Right kidney (tissue), 9 donors: ENCODE results near the gene GOPC.
"Not testable (repeated sequence)": the region's sequence is repeated elsewhere in the genome, so short reads cannot be mapped to it uniquely, and the experiment has no call there.

Source experiments
- DNase-seq: peaks from one replicate; pipeline ENCODE4 v3.0.0-alpha.2; 2016
- long read RNA-seq, 8 donors: transcript quantifications; one replicate each; lab custom pipeline, GENCODE V29; 2026

GOPC gene
- long read RNA-seq, donor 1, full-length matches to known transcripts: 6 of 29 reads
- long read RNA-seq, donor 1, partial matches to known transcripts: 23 of 29 reads
- long read RNA-seq, donor 1, other reads (novel, unspliced or antisense): 0 of 29 reads
- long read RNA-seq, donor 2, full-length matches to known transcripts: 6 of 26 reads
- long read RNA-seq, donor 2, partial matches to known transcripts: 20 of 26 reads
- long read RNA-seq, donor 2, other reads (novel, unspliced or antisense): 0 of 26 reads
- long read RNA-seq, donor 3, full-length matches to known transcripts: 5 of 10 reads
- long read RNA-seq, donor 3, partial matches to known transcripts: 5 of 10 reads
- long read RNA-seq, donor 3, other reads (novel, unspliced or antisense): 0 of 10 reads
- long read RNA-seq, donor 4, full-length matches to known transcripts: 3 of 32 reads
- long read RNA-seq, donor 4, partial matches to known transcripts: 29 of 32 reads
- long read RNA-seq, donor 4, other reads (novel, unspliced or antisense): 0 of 32 reads
- long read RNA-seq, donor 5, full-length matches to known transcripts: 7 of 15 reads
- long read RNA-seq, donor 5, partial matches to known transcripts: 8 of 15 reads
- long read RNA-seq, donor 5, other reads (novel, unspliced or antisense): 0 of 15 reads
- long read RNA-seq, donor 6, full-length matches to known transcripts: 7 of 26 reads
- long read RNA-seq, donor 6, partial matches to known transcripts: 19 of 26 reads
- long read RNA-seq, donor 6, other reads (novel, unspliced or antisense): 0 of 26 reads
- long read RNA-seq, donor 7, full-length matches to known transcripts: 8 of 52 reads
- long read RNA-seq, donor 7, partial matches to known transcripts: 44 of 52 reads
- long read RNA-seq, donor 7, other reads (novel, unspliced or antisense): 0 of 52 reads
- long read RNA-seq, donor 8, full-length matches to known transcripts: 6 of 18 reads
- long read RNA-seq, donor 8, partial matches to known transcripts: 12 of 18 reads
- long read RNA-seq, donor 8, other reads (novel, unspliced or antisense): 0 of 18 reads

GRCh38 chr6:117602151-117602898, at the start of gene GOPC:
TSS of gene GOPC (minus strand) at chr6:117602511. CDS start at chr6:117602288, 223 bp downstream.
- DNase-seq: peak; percentile 96

GRCh38 chr6:117651984-117652383, 49.7 kb upstream of the GOPC start:
- not testable (repeated sequence) for DNase-seq

DNA sequence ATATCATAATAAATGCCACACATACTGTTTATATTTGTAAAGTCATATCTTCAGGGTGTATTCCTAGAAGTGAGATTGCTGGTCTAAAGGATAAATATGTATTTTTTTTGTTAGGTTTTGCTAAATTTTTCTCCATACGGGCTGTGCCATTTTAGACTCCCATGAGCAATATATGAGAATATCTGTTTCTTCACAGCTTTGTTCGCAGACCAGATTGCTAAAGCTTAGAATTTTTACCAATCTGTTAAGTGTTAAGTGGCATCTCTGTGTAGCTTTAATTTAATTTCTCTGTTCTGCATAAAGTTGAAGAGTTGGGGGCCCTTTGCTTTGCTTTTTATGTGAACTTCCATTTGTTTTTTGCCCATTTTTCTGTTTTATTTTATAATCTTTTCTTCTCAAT, 40.7 kb upstream of the GOPC start:
- DNase-seq: no peak

GRCh38 chr6:117637770-117638169, 35.5 kb upstream of the GOPC start:
- DNase-seq: no peak

DNA sequence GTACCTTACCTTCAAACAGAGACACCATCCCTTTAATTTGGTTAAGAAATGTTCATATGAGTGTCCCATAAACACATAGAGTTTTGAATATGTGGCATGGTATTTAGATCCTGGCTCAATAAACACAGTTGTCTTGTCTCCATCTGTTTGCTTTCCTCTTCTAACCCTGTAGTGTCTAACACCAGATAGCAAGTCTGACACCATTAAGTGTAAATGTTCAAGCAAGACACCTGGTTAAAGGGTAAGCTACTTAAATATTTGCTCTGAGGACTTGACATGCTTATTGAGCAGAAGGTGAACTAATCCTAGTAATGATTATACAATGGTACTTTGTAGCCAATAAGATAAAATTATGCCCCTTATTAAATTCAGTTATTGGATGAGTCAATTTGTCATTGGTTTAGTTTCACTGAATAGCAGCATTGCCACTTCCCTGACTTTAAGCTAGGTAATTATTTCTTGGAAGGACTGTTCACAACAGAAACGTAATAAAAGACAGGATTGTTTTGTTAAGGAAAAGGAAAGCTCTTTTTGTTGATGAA, 26.9 kb upstream of the GOPC start:
- DNase-seq: no peak

GRCh38 chr6:117627533-117627932, 25.2 kb upstream of the GOPC start:
- DNase-seq: no peak

- DNase-seq: no peak
These were observed 22.7 kb upstream of the GOPC start for GRCh38 chr6:117624869-117625481.

GRCh38 chr6:117619178-117619577, 16.9 kb upstream of the GOPC start:
- DNase-seq: no peak

GRCh38 chr6:117617210-117618035, 15.1 kb upstream of the GOPC start:
- no peak for DNase-seq

DNA sequence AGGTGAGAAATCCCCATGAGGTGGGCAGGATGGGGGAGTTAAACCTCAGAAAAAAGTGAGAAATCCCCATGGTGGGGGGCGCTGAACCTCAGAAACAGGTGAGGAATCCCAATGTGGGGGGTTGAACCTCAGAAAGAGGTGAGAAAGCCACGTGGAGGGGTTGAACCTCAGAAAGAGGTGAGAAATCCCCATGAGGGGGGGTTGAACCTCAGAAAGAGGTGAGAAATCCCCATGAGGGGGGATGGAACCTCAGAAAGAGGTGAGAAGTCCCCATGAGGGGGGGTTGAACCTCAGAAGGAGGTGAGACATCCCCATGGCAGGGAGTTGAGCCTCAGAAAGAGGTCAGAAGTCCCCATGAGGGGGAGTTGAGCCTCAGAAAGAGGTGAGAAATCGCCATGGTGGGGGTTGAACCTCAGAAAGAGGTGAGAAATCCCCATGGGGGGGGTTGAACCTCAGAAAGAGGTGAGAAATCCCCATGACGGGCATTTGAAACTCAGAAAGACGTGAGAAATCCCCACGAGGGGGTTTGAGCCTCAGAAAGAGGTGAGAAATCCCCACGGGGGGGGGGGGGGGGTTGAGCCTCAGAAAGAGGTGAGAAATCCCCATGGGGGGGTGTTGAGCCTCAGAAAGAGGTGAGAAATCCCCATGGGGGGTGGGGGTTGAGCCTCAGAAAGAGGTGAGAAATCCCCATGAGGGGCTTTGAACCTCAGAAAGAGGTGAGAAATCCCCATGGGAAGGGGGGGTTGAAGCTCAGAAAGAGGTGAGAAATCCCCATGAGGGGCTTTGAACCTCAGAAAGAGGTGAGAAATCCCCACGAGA, 14.3 kb upstream of the GOPC start:
- no peak for DNase-seq

GRCh38 chr6:117615750-117616390, 13.6 kb upstream of the GOPC start:
- no peak for DNase-seq

DNA sequence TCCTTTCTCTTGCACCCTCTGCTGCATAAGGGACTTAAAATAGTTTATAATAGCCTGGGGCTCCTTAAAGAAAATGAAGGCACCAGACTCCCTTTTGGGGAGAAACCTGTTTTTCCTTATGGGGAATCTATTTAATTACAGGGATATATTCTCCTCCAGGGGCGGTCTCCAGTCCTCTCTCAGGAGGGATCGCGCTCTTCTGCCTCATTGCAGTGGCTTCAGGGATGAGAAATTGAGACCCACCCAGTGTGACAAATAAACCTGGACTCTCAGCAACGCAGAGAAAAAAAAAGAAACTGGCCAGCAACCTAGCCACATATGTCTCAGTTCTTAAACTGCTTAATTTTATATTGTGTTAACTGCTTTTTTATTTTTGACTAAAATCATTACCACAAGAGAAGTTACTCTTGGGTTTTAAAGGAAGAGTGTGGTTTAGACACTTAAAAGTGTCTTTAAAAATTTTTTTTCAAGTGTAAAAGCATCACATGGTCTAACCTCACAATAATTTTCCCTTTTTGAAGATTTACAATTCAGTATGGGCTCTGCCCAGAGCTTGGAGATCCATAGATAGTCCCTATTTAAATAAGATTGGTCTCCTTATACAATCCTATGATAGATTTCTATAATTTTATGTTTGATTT, 11.7 kb upstream of the GOPC start:
- DNase-seq: no peak

DNA sequence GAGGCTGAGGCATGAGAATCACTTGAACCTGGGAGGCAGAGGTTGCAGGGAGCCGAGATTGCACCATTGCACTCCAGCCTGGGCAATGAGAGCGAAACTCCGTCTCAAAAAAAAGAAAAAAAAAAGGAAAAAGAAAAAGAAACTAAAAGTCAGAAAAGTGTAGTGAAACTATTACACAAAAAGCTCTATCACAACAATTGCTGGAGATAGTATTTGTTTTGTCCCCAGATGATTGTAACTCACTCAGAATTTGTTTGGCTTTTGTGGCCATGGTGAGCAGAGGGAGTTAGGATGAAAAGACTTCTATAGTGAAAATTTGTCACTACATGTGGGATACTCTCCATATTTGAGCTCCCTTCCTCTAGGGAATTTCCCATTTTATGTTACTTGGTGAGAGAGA, 5.2 kb upstream of the GOPC start:
- no peak for DNase-seq

- DNase-seq: no peak
These were observed 3.0 kb upstream of the GOPC start for GRCh38 chr6:117605169-117605826.

DNA sequence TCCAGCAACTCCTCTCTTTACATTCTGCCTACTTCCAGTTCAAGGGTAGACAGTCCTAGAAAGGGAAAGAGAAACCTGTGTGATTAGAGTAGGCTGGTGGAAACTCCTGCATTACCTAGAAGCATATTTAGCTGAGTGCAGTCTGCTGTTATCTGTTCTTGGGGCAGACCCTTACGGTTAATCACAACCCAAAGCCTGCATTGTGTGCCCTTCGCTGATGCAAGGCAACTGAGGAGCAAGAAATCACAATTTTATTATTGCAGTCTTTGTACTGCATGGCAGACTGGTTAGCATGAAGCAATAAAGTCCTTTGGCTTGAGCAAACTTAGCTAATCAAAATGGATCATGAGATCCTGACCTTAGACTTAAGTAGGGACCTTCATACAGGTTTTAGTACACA, 1.5 kb upstream of the GOPC start:
- DNase-seq: no peak

- no peak for DNase-seq
These were observed 733 bp upstream of the GOPC start for GRCh38 chr6:117602899-117603588.

- DNase-seq: no peak
These were observed 530 bp downstream of the GOPC start for GRCh38 chr6:117601811-117602150.
